Pancreas (tissue), 10 donors: ENCODE measurements around the gene ANKRD44. TPM values are rescaled to one million over a fixed set of nuclear protein-coding genes. Genes with fewer than 3 reads are reported as not detected.

ENCODE experiments used
- ATAC-seq, 4 donors: fragments of 200-7000 bp; cut with Tn5 transposase; one replicate each; pipeline versions ENCODE4 v1.8.0 to v1.9.1; 2020; ENCODE audit warnings: mild to moderate bottlenecking in 4 of 4, moderate library complexity in 4 of 4
- DNase-seq, 6 donors: peaks; one replicate each; pipeline ENCODE4 v3.0.0-alpha.2; 2020
- FAIRE-seq: peaks from 2 replicates; lab custom pipeline; 2012; peaks lifted over from hg19 to GRCh38; lab: Jason Lieb, UNC
- H3K27ac ChIP-seq, 4 donors: fragments of 200-600 bp; sonication (generic); 1 replicate in 3 of 4; 2 replicates in 1 of 4; pipeline versions ENCODE4 v1.5.0 to v1.8.0; 2020
- H3K27me3 ChIP-seq, 4 donors: fragments of 200-600 bp; one replicate each; pipeline ENCODE4 v1.8.0; 2021
- H3K36me3 ChIP-seq, 3 donors: fragments of 200-600 bp; sonication (generic) in 1 of 3; one replicate each; pipeline versions ENCODE4 v1.5.0 to v1.8.0; 2020 to 2021
- H3K4me1 ChIP-seq, 3 donors: fragments of 200-600 bp; one replicate each; pipeline ENCODE4 v1.8.0; 2021
- H3K4me3 ChIP-seq, 4 donors: fragments of 200-600 bp; sonication (generic) in 2 of 4; one replicate each; pipeline versions ENCODE4 v1.5.0 to v1.8.0; 2020 to 2021
- H3K9me3 ChIP-seq, 4 donors: fragments of 200-600 bp; one replicate each; pipeline ENCODE4 v1.8.0; 2021
- CTCF ChIP-seq, 4 donors: fragments of 200-600 bp; sonication (generic) in 3 of 4; IDR thresholded peaks; one replicate each; pipeline versions ENCODE4 v1.5.0 to v1.8.0; 2021; ENCODE audit warnings: antibody characterized with exemption in 4 of 4
- WGBS, 2 donors: extraction: QIAGEN DNeasy Blood & Tissue Kit; methylation state at CpG; one replicate each; pipeline ENCODE4 v1.1.7; 2013; 5-methylcytosine and 5-hydroxymethylcytosine counted together
- intact Hi-C, 3 donors: fragments of 100-400 bp; cut with DNase I; formaldehyde crosslinking; loops; one replicate each; pipeline versions ENCODE4 v1.11.1 to v1.14.2; 2022
- polyA plus RNA-seq, 2 donors: library from polyadenylated mRNA; stranded (reverse); fragments of 200-250 nt; gene quantifications; one replicate each; pipeline ENCODE4 v1.2.3, GENCODE V29; 2013
- total RNA-seq, 6 donors: library from RNA; stranded (reverse); fragmentation: NEBNext Ultra II Directional in 4 of 6; extraction: Animal tissue kit (Norgen Biotek cat#: 25700) in 4 of 6; gene quantifications; one replicate each; pipeline versions ENCODE4 v1.2.1 to v1.2.4, GENCODE V29; 2021 to 2023
- donor health status: healthy with polysubstance abuse.
- donor health status: DM: no; HTN: no; CAD: no; lungs with moderate emphysema.
- donor health status: DM: no; HTN: no; CAD: no.
- donor health status: control.
- donor health status: control.
- donor health status: Bipolar disorder and iron deficiency.
- donor health status: DM: yes; HTN: yes; CAD: no.
- donor health status: DM: no; HTN: no; CAD: no.
- donor health status: DM: no; HTN: no; CAD: no.
- donor health status: DM: yes; HTN: yes; CAD: no.

Gene ANKRD44
- total and polyA plus RNA-seq, 8 donors, result 1.9 to 12.5 (median 7.7) TPM

- no peak for ATAC-seq
- Histone ChIP-seq H3K36me3 (no peaks in the 10 kb centered on the region), H3K27ac (no peak overlapping the region), H3K27me3 (no peaks in the 10 kb centered on the region), H3K9me3 (no peaks in the 10 kb centered on the region), H3K4me1 (peaks cover 0 to 3% (median 0%) of the 10 kb centered on the region in 3 donors), H3K4me3 (no peak overlapping the region)
- TF ChIP-seq CTCF (IDR thresholded peaks at IDR 0.05), result peak in 1 of 4 donors; percentile 18
- 90% methylated on average over 7 of the region's 7 CpGs for WGBS, 2 donors
- FAIRE-seq, result no peak
- DNase-seq, result no peak
- intact Hi-C loops, result no loop called here
Measured at GRCh38 chr2:197075754-197076337, 234.7 kb downstream of the ANKRD44 start.

GRCh38 chr2:197075281-197075680 is 235.3 kb downstream of the ANKRD44 start:
- Histone ChIP-seq H3K4me1 (peaks cover 0 to 3% (median 0%) of the 10 kb centered on the region in 3 donors), H3K9me3 (no peaks in the 10 kb centered on the region), H3K27ac (no peak overlapping the region), H3K27me3 (no peaks in the 10 kb centered on the region), H3K4me3 (no peak overlapping the region), H3K36me3 (no peaks in the 10 kb centered on the region)
- 89 to 91% methylated on average over 2 of the region's 2 CpGs for WGBS, 2 donors
- no peak for TF ChIP-seq CTCF (IDR thresholded peaks at IDR 0.05)
- FAIRE-seq, result no peak
- ATAC-seq, result no peak
- intact Hi-C loops, result no loop called here
- no peak for DNase-seq

DNA sequence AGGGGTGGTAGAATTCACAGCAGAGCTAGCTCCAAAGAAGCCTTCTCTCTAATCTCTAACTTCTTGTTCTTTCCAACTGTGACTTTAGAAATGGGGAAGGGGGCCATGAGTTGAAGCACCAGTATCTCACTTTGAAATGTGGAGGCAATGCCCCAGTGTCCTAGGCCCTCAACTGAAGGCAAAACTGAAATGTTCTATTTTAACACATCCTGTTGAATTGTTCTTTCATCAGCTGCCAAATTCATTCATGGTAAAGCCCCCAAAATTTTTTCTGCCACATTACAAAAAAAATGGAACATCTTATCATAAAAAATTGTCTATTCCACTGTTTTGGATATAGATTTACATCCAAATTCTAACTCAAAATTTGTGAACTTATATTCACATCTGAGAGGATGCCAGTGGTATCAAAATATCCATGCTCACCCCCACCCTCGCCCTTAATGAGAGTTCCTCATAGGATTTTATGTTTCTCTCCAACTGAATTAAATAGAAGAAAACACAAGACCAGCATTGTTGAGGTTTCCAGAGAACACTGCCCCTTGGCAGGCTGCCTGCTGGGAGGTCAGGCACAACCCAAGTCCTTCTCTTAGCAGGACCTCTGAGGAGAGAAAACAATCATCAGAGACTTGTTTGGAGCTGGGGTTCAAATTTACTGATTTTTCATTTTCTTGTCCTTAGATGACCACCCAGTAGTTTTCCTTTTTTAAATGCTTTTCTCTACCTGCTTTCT is 236.7 kb downstream of the ANKRD44 start:
- no peak for TF ChIP-seq CTCF (IDR thresholded peaks at IDR 0.05)
- peak in 1 of 6 donors; percentile 22 for DNase-seq
- Histone ChIP-seq H3K27me3 (no peaks in the 10 kb centered on the region), H3K36me3 (no peaks in the 10 kb centered on the region), H3K4me3 (no peak overlapping the region), H3K4me1 (no peaks in the 10 kb centered on the region), H3K27ac (no peak overlapping the region), H3K9me3 (no peaks in the 10 kb centered on the region)
- intact Hi-C loops, result no loop called here
- ATAC-seq, result no peak
- no peak for FAIRE-seq
- WGBS, 2 donors, result 58 to 76% methylated on average over 1 of the region's 1 CpG

GRCh38 chr2:197073270-197073669 is 237.3 kb downstream of the ANKRD44 start:
- intact Hi-C loops, result no loop called here
- ATAC-seq, result no peak

More at GRCh38 chr2:197073270-197073669, 237.3 kb downstream of the ANKRD44 start:
- no peak for TF ChIP-seq CTCF (IDR thresholded peaks at IDR 0.05)
- H3K27ac ChIP-seq, result no peak overlapping the region
- no peak overlapping the region for H3K4me3 ChIP-seq
- no peaks in the 10 kb centered on the region for H3K9me3 ChIP-seq
- FAIRE-seq (no peak), DNase-seq (no peak)
- H3K36me3 ChIP-seq, result no peaks in the 10 kb centered on the region
- WGBS, 2 donors, result 71 to 75% methylated on average over 2 of the region's 2 CpGs
- no peaks in the 10 kb centered on the region for H3K27me3 ChIP-seq
- H3K4me1 ChIP-seq, result no peaks in the 10 kb centered on the region
